ENCODE results near the gene DNAJB8.

Gene DNAJB8

GRCh38 chr3:128471720-128472119 lies 5.0 kb upstream of the DNAJB8 start:
- no peak overlapping the region for H3K4me3 ChIP-seq (ENCODE audit: low read depth, low read length)
- peaks cover 13% of the 10 kb centered on the region for H3K4me1 ChIP-seq (ENCODE audit: control insufficient read depth, insufficient read depth, low read length)
- no peak overlapping the region for H3K27ac ChIP-seq (ENCODE audit: low read depth, low read length)
- H3K27me3 ChIP-seq (ENCODE audit: control insufficient read depth, insufficient read depth, low read length): peaks cover 95% of the 10 kb centered on the region
- H3K9me3 ChIP-seq (ENCODE audit: control insufficient read depth, insufficient read depth, low read depth, low read length): no peaks in the 10 kb centered on the region
- no peaks in the 10 kb centered on the region for H3K36me3 ChIP-seq (ENCODE audit: control insufficient read depth, insufficient read depth, low read length)
- no peak overlapping the region for H3K9ac ChIP-seq (ENCODE audit: low read length)

DNA sequence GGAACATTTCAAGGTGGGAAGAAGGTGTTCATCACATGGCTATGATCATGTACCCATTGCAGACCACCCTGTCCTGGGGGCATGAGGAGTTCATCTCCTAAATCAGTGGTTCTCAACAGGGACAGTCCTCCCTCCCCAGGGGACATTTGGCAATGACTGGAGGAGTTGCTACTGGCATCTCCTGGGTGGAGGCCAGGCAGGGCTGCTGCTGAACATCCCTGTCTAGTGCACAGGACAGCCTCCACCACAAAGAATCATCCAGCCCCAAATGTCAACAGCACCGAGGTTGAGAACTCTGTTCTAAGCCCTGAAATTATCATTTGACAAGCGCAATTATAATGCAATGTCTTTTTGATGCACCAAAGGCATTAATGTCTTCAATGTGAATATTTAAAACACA lies 4.4 kb upstream of the DNAJB8 start:
- Histone ChIP-seq H3K9ac (ENCODE audit: low read length) (no peak overlapping the region), H3K4me1 (ENCODE audit: control insufficient read depth, insufficient read depth, low read length) (peaks cover 13% of the 10 kb centered on the region), H3K27me3 (ENCODE audit: control insufficient read depth, insufficient read depth, low read length) (peaks cover 95% of the 10 kb centered on the region), H3K27ac (ENCODE audit: low read depth, low read length) (no peak overlapping the region), H3K4me3 (ENCODE audit: low read depth, low read length) (no peak overlapping the region), H3K36me3 (ENCODE audit: control insufficient read depth, insufficient read depth, low read length) (no peaks in the 10 kb centered on the region), H3K9me3 (ENCODE audit: control insufficient read depth, insufficient read depth, low read depth, low read length) (no peaks in the 10 kb centered on the region)

DNA sequence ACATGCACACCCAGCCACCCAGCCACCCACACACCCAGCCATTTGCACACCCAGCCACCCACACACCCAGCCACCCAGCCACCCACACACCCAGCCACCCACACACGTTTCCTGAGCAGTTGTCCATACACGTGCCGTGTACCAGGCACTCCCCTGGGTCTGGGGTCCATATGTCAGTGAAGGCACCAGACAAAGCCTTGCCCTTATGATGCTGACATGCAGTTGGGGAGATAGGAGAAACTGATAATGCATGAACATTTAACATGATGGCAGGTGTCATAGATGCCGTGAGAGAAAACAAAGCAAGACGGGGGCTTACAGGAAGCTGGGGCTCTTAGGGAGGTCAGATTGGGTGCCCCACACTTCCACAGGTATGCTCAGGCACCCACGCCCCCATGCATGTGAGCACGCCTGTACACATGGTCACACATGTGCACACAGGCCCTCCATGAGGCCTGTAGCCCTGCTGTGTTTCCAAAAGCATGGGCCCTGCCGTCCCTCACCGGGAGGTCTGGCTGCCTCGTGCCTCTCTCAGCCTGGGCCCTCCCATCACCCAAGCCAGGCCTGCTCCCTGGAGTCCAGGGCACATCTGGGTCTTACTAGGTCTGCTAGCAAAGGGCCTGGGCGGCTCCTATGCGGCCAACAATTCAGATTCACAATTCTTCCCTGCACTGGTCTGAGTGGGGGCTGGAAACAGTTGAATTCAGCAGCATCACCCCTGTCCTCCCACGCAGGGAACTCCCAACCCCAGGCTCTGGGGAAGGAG lies 3.6 kb upstream of the DNAJB8 start:
- no peak overlapping the region for H3K9ac ChIP-seq (ENCODE audit: low read length)
- H3K4me3 ChIP-seq (ENCODE audit: low read depth, low read length): no peak overlapping the region
- no peak overlapping the region for H3K27ac ChIP-seq (ENCODE audit: low read depth, low read length)
- H3K36me3 ChIP-seq (ENCODE audit: control insufficient read depth, insufficient read depth, low read length): no peaks in the 10 kb centered on the region
- H3K27me3 ChIP-seq (ENCODE audit: control insufficient read depth, insufficient read depth, low read length): peaks cover 95% of the 10 kb centered on the region
- peaks cover 13% of the 10 kb centered on the region for H3K4me1 ChIP-seq (ENCODE audit: control insufficient read depth, insufficient read depth, low read length)
- H3K9me3 ChIP-seq (ENCODE audit: control insufficient read depth, insufficient read depth, low read depth, low read length): no peaks in the 10 kb centered on the region

DNA sequence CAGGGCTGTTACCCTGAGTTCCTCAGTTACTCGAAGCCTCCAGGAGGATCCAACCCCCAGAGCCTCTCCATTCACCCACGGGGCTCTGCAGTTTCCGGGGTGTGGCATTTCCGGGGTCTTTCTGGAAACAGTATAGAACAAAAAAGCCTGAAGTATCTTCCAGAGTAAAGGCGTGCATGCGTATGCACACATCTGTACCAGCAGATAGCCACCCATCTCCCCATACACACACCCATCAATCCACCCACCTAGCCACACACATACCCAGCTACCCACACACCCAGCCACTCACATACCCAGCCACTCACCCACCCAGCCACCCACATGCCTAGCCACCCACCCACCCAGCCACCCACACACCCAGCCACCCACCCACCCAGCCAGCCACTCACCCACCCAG lies 2.9 kb upstream of the DNAJB8 start:
- peaks cover 11% of the 10 kb centered on the region for H3K4me1 ChIP-seq (ENCODE audit: control insufficient read depth, insufficient read depth, low read length)
- no peak overlapping the region for H3K27ac ChIP-seq (ENCODE audit: low read depth, low read length)
- peaks cover 95% of the 10 kb centered on the region for H3K27me3 ChIP-seq (ENCODE audit: control insufficient read depth, insufficient read depth, low read length)
- no peaks in the 10 kb centered on the region for H3K36me3 ChIP-seq (ENCODE audit: control insufficient read depth, insufficient read depth, low read length)
- H3K4me3 ChIP-seq (ENCODE audit: low read depth, low read length): no peak overlapping the region
- H3K9me3 ChIP-seq (ENCODE audit: control insufficient read depth, insufficient read depth, low read depth, low read length): no peaks in the 10 kb centered on the region
- no peak overlapping the region for H3K9ac ChIP-seq (ENCODE audit: low read length)

DNA sequence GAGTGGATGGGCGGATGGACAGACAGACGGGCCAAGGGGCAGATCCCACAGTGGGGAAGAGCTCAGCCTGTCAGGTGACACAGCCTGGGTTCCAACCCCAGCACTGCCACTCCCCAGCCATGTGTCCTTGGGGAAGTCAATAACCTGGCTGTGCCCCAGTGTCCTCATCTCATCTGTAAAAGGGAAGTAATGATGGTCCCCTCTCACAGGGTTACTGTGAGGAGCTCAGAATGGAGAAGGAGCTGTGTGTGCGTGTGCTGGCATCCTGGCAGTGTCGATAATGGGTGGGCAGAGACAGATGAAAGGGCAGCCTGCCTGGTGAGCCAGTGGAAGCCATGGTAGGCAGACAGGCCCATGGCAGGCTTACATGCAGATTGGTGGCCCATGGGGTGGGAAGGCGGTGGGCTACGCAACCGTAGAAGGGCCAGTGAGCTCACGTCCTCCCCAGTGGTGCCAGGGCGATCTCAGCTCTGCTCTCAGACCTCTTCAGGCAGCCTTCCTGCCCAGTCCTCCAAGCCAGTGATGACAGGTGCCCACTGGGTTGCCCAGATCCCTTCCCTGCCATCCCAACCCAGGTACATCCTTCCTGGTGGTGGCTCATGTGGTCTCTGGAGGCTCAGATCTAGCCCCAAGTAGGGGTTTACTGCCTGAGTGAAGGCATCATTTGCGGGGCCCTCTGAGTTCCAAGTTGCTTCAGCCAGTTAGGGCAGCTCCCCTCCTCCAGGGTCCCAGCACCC lies 2.3 kb upstream of the DNAJB8 start:
- H3K27me3 ChIP-seq (ENCODE audit: control insufficient read depth, insufficient read depth, low read length): peaks cover 95% of the 10 kb centered on the region
- no peak overlapping the region for H3K9ac ChIP-seq (ENCODE audit: low read length)
- no peak overlapping the region for H3K27ac ChIP-seq (ENCODE audit: low read depth, low read length)
- no peaks in the 10 kb centered on the region for H3K9me3 ChIP-seq (ENCODE audit: control insufficient read depth, insufficient read depth, low read depth, low read length)
- peaks cover 5% of the 10 kb centered on the region; the same call in 1 of the 2 replicates for H3K4me1 ChIP-seq (ENCODE audit: control insufficient read depth, insufficient read depth, low read length)
- no peaks in the 10 kb centered on the region for H3K36me3 ChIP-seq (ENCODE audit: control insufficient read depth, insufficient read depth, low read length)
- no peak overlapping the region for H3K4me3 ChIP-seq (ENCODE audit: low read depth, low read length)

GRCh38 chr3:128468285-128468790 lies 1.6 kb upstream of the DNAJB8 start:
- Histone ChIP-seq H3K4me1 (ENCODE audit: control insufficient read depth, insufficient read depth, low read length) (peaks cover 2% of the 10 kb centered on the region; the same call in 1 of the 2 replicates), H3K27me3 (ENCODE audit: control insufficient read depth, insufficient read depth, low read length) (peaks cover 93% of the 10 kb centered on the region), H3K9ac (ENCODE audit: low read length) (no peak overlapping the region), H3K27ac (ENCODE audit: low read depth, low read length) (no peak overlapping the region), H3K9me3 (ENCODE audit: control insufficient read depth, insufficient read depth, low read depth, low read length) (no peaks in the 10 kb centered on the region), H3K36me3 (ENCODE audit: control insufficient read depth, insufficient read depth, low read length) (no peaks in the 10 kb centered on the region), H3K4me3 (ENCODE audit: low read depth, low read length) (no peak overlapping the region)

DNA sequence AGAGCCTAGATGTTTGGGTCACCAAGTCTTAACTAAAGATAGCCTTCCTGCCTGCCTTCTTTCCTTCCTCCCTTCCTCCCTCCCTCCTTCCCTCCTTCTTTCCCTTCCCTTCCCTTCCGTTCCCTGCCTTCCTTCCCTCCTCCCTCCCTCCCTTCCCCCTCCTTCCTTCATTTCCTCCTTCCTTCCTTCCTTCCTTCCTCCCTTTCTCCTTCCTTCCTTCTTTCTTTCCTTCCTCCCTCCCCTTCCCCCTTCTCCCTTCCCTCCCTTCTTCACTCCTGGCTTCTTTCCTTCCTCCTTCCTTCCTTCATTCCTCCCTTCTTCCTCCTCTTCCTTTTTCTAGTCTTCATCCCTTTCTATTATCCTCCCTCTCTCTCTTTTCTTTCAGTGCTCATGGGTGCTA lies 2.0 kb downstream of the DNAJB8 start:
- Histone ChIP-seq H3K9ac (ENCODE audit: low read length) (no peak overlapping the region), H3K36me3 (ENCODE audit: control insufficient read depth, insufficient read depth, low read length) (no peaks in the 10 kb centered on the region), H3K27me3 (ENCODE audit: control insufficient read depth, insufficient read depth, low read length) (peaks cover 71% of the 10 kb centered on the region), H3K4me1 (ENCODE audit: control insufficient read depth, insufficient read depth, low read length) (no peaks in the 10 kb centered on the region; the same call in 1 of the 2 replicates), H3K27ac (ENCODE audit: low read depth, low read length) (no peak overlapping the region), H3K9me3 (ENCODE audit: control insufficient read depth, insufficient read depth, low read depth, low read length) (no peaks in the 10 kb centered on the region), H3K4me3 (ENCODE audit: low read depth, low read length) (no peak overlapping the region)

DNA sequence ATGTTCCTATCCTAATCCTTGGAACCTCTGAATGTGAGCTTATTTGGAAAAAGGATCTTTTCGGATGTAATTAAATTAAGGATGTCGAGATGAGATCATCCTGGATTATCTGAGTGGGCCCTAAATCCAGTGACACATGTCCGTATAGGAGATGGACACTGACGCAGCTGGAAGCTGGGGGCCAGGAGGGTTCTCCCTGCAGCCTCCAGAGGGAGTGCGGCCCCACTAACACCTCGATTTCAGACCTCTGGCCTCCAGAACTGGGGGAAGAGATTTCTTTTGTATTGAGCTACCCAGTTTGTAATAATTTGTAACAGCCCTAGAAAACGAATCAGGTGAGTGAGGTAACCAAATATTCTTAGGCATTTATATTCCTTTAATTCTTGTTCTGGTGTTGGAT lies 2.5 kb downstream of the DNAJB8 start:
- Histone ChIP-seq H3K4me3 (ENCODE audit: low read depth, low read length) (no peak overlapping the region), H3K9ac (ENCODE audit: low read length) (no peak overlapping the region), H3K36me3 (ENCODE audit: control insufficient read depth, insufficient read depth, low read length) (no peaks in the 10 kb centered on the region), H3K4me1 (ENCODE audit: control insufficient read depth, insufficient read depth, low read length) (no peaks in the 10 kb centered on the region; the same call in 1 of the 2 replicates), H3K27me3 (ENCODE audit: control insufficient read depth, insufficient read depth, low read length) (peaks cover 72% of the 10 kb centered on the region), H3K9me3 (ENCODE audit: control insufficient read depth, insufficient read depth, low read depth, low read length) (no peaks in the 10 kb centered on the region), H3K27ac (ENCODE audit: low read depth, low read length) (no peak overlapping the region)

- peaks cover 72% of the 10 kb centered on the region for H3K27me3 ChIP-seq (ENCODE audit: control insufficient read depth, insufficient read depth, low read length)
These were observed 2.9 kb downstream of the DNAJB8 start for GRCh38 chr3:128463771-128464170.

GRCh38 chr3:128463354-128463753 lies 3.3 kb downstream of the DNAJB8 start:
- Histone ChIP-seq H3K9ac (ENCODE audit: low read length) (no peak overlapping the region), H3K27ac (ENCODE audit: low read depth, low read length) (no peak overlapping the region), H3K27me3 (ENCODE audit: control insufficient read depth, insufficient read depth, low read length) (peaks cover 72% of the 10 kb centered on the region), H3K9me3 (ENCODE audit: control insufficient read depth, insufficient read depth, low read depth, low read length) (no peaks in the 10 kb centered on the region), H3K36me3 (ENCODE audit: control insufficient read depth, insufficient read depth, low read length) (no peaks in the 10 kb centered on the region), H3K4me3 (ENCODE audit: low read depth, low read length) (no peak overlapping the region), H3K4me1 (ENCODE audit: control insufficient read depth, insufficient read depth, low read length) (no peaks in the 10 kb centered on the region; the same call in 1 of the 2 replicates)

More at GRCh38 chr3:128463771-128464170, 2.9 kb downstream of the DNAJB8 start:
- H3K36me3 ChIP-seq (ENCODE audit: control insufficient read depth, insufficient read depth, low read length): no peaks in the 10 kb centered on the region
- no peak overlapping the region for H3K9ac ChIP-seq (ENCODE audit: low read length)
- no peak overlapping the region for H3K27ac ChIP-seq (ENCODE audit: low read depth, low read length)
- no peaks in the 10 kb centered on the region; the same call in 1 of the 2 replicates for H3K4me1 ChIP-seq (ENCODE audit: control insufficient read depth, insufficient read depth, low read length)
- H3K9me3 ChIP-seq (ENCODE audit: control insufficient read depth, insufficient read depth, low read depth, low read length): no peaks in the 10 kb centered on the region
- no peak overlapping the region for H3K4me3 ChIP-seq (ENCODE audit: low read depth, low read length)

GRCh38 chr3:128462931-128463330 lies 3.8 kb downstream of the DNAJB8 start:
- H3K27ac ChIP-seq (ENCODE audit: low read depth, low read length): no peak overlapping the region
- H3K27me3 ChIP-seq (ENCODE audit: control insufficient read depth, insufficient read depth, low read length): peaks cover 68% of the 10 kb centered on the region
- H3K4me3 ChIP-seq (ENCODE audit: low read depth, low read length): no peak overlapping the region
- H3K4me1 ChIP-seq (ENCODE audit: control insufficient read depth, insufficient read depth, low read length): no peaks in the 10 kb centered on the region; the same call in 1 of the 2 replicates
- H3K36me3 ChIP-seq (ENCODE audit: control insufficient read depth, insufficient read depth, low read length): no peaks in the 10 kb centered on the region
- no peak overlapping the region for H3K9ac ChIP-seq (ENCODE audit: low read length)
- H3K9me3 ChIP-seq (ENCODE audit: control insufficient read depth, insufficient read depth, low read depth, low read length): no peaks in the 10 kb centered on the region
